PC-9 (cell line): ENCODE results near the gene CPA3. TPM values are rescaled to one million over a fixed set of nuclear protein-coding genes. Genes with fewer than 3 reads are reported as not detected.

Source experiments
- BruUV-seq: library from RNA; stranded (reverse); fragments of 400-500 nt; replicated peaks from 2 replicates; lab custom pipeline; 2021; lab: Mats Ljungman, UMichigan
- CTCF ChIA-PET: fragments of 300-600 bp; sonication (Branson Sonifier 250); formaldehyde crosslinking; loops from one replicate; lab custom pipeline; 2022; ENCODE audit warnings: antibody characterized with exemption; lab: Charles Lee
- POLR2A ChIA-PET: fragments of 300-600 bp; sonication (Branson Sonifier 250); formaldehyde crosslinking; loops from one replicate; lab custom pipeline; 2022; ENCODE audit warnings: antibody characterized with exemption; ENCODE audit not compliant: unreplicated experiment; lab: Charles Lee
- DNase-seq, 2 experiments: peaks; one replicate each; pipeline versions ENCODE4 v3.0.0 to v3.0.0-alpha.2; 2015 to 2022; ENCODE audit warnings: mixed read lengths in 1 of 2
- H2AFZ ChIP-seq: fragments of 200-600 bp; sonication (generic); 2 replicates; pipeline ENCODE4 v1.8.1; 2017; ENCODE audit warnings: antibody characterized with exemption
- H3F3A ChIP-seq: fragments of 200-600 bp; sonication (generic); 2 replicates; pipeline ENCODE4 v1.8.1; 2017; ENCODE audit warnings: antibody characterized with exemption, mild to moderate bottlenecking, low read depth; ENCODE audit not compliant: insufficient read depth
- H3K27ac ChIP-seq: fragments of 200-600 bp; sonication (generic); 2 replicates; pipeline ENCODE4 v1.6.1; 2016; ENCODE audit warnings: mixed run types
- H3K27me3 ChIP-seq: fragments of 200-600 bp; sonication (generic); 2 replicates; pipeline ENCODE4 v1.6.1; 2016; ENCODE audit warnings: low read depth, mixed run types; ENCODE audit not compliant: insufficient read depth
- H3K36me3 ChIP-seq: fragments of 200-600 bp; sonication (generic); 2 replicates; pipeline ENCODE4 v1.6.1; 2016; ENCODE audit warnings: low read depth, mixed run types
- H3K4me1 ChIP-seq: fragments of 200-600 bp; sonication (generic); replicated peaks from 2 replicates; pipeline ENCODE4 v1.6.1; 2016; ENCODE audit warnings: mixed run types; ENCODE audit not compliant: insufficient read depth
- H3K4me2 ChIP-seq: fragments of 200-600 bp; sonication (generic); 2 replicates; pipeline ENCODE4 v1.6.1; 2017; ENCODE audit warnings: mixed run types
- H3K4me3 ChIP-seq: fragments of 200-600 bp; sonication (generic); 2 replicates; pipeline ENCODE4 v1.6.1; 2016; ENCODE audit warnings: mixed run types
- H3K79me2 ChIP-seq: fragments of 200-600 bp; sonication (generic); 2 replicates; pipeline ENCODE4 v1.6.1; 2017; ENCODE audit warnings: low read depth, mixed run types
- H3K9me2 ChIP-seq: fragments of 200-600 bp; sonication (generic); 2 replicates; pipeline ENCODE4 v1.8.1; 2017; ENCODE audit warnings: mild to moderate bottlenecking; ENCODE audit not compliant: insufficient read depth
- H3K9me3 ChIP-seq: fragments of 200-600 bp; sonication (generic); 2 replicates; pipeline ENCODE4 v1.8.1; 2016; ENCODE audit warnings: low read depth; ENCODE audit not compliant: insufficient read depth
- H4K20me1 ChIP-seq: fragments of 200-600 bp; sonication (generic); 2 replicates; pipeline ENCODE4 v1.8.1; 2017; ENCODE audit not compliant: insufficient read depth
- EZH2 ChIP-seq: fragments of 200-600 bp; sonication (generic); IDR thresholded peaks from 2 replicates; pipeline ENCODE4 v1.8.0; 2017; ENCODE audit warnings: antibody characterized with exemption, low read depth
- intact Hi-C: fragments of 100-400 bp; cut with micrococcal nuclease; formaldehyde crosslinking; loops from one replicate; pipeline ENCODE4 v1.10.0; 2022; ENCODE audit not compliant: unreplicated experiment
- total RNA-seq: library from RNA; stranded (reverse); gene quantifications from 2 replicates; pipeline ENCODE4 v1.2.3, GENCODE V29; 2021
- TF ChIP-seq, protein P1 (sequence below): fragments of 200-600 bp; sonication (generic); conservative IDR thresholded peaks from 2 replicates; pipeline ENCODE4 v1.6.1; 2017; ENCODE audit warnings: mixed run types, antibody characterized with exemption, mild to moderate bottlenecking, moderate library complexity

The CPA3 gene
- total RNA-seq, 1 experiment from 2014 or later: not detected

DNA sequence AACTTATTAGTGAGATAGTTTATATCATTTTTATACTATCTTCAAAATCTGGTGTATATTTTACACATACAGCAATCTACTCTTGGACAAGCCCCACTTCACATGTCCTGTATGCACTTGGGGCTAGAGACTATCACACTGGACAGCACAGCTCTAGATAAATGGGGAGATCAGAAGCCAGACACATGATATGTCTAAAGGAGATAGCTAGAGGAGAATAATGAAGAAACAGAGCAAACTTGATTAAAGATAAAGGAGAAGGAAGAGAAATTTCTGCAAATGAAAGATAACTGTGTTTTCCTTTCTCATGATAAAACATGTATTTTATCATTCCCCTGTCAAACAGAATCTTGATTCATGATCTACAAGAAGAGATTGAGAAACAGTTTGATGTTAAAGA lies 13.0 kb downstream of the CPA3 start:
- H4K20me1 ChIP-seq: no peaks in the 10 kb centered on the region
- H3K4me2 ChIP-seq: no peak overlapping the region
- no peaks in the 10 kb centered on the region for H3F3A ChIP-seq
- no peaks in the 10 kb centered on the region for H3K4me1 ChIP-seq
- no peak overlapping the region for H2AFZ ChIP-seq
- BruUV-seq: no TSS peak
- H3K27ac ChIP-seq: no peak overlapping the region
- H3K9me2 ChIP-seq: no peaks in the 10 kb centered on the region
- no peak for DNase-seq
- H3K36me3 ChIP-seq: no peaks in the 10 kb centered on the region
- ChIA-PET CTCF (no interaction called here), POLR2A (no interaction called here)
- H3K9me3 ChIP-seq: no peaks in the 10 kb centered on the region
- H3K4me3 ChIP-seq: no peak overlapping the region
- intact Hi-C loops: no loop called here
- H3K79me2 ChIP-seq: no peaks in the 10 kb centered on the region
- TF ChIP-seq EZH2: no peak
- TF ChIP-seq, protein P1, sequence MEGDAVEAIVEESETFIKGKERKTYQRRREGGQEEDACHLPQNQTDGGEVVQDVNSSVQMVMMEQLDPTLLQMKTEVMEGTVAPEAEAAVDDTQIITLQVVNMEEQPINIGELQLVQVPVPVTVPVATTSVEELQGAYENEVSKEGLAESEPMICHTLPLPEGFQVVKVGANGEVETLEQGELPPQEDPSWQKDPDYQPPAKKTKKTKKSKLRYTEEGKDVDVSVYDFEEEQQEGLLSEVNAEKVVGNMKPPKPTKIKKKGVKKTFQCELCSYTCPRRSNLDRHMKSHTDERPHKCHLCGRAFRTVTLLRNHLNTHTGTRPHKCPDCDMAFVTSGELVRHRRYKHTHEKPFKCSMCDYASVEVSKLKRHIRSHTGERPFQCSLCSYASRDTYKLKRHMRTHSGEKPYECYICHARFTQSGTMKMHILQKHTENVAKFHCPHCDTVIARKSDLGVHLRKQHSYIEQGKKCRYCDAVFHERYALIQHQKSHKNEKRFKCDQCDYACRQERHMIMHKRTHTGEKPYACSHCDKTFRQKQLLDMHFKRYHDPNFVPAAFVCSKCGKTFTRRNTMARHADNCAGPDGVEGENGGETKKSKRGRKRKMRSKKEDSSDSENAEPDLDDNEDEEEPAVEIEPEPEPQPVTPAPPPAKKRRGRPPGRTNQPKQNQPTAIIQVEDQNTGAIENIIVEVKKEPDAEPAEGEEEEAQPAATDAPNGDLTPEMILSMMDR: no peak
- H3K27me3 ChIP-seq: no peaks in the 10 kb centered on the region

DNA sequence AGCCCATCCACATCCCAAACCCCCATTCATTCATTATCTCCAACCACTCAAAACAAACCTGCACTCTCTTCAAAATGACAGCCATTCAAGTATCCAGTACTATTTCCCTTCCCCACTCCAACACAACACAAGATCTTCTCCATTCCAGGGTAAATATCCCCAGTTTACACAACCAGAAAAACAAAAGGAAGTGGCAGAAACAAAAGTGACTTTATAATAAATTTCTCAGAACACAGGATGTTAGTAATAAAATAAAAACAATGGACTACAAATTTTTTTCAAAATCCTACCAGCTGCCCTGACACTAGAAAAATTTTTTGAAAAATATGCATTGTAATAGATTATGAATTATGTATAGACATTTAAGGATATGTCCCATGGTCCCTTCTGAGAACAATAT lies 14.2 kb downstream of the CPA3 start:
- intact Hi-C loops: no loop called here
- no peaks in the 10 kb centered on the region for H3F3A ChIP-seq
- POLR2A ChIA-PET: no interaction called here
- no peak overlapping the region for H3K4me2 ChIP-seq
- no peak for DNase-seq
- H2AFZ ChIP-seq: no peak overlapping the region
- H3K9me3 ChIP-seq: no peaks in the 10 kb centered on the region
- H3K4me3 ChIP-seq: no peak overlapping the region
- no peaks in the 10 kb centered on the region for H3K9me2 ChIP-seq
- CTCF ChIA-PET: no interaction called here
- BruUV-seq: no TSS peak
- H3K79me2 ChIP-seq: no peaks in the 10 kb centered on the region
- no peak for TF ChIP-seq EZH2
- TF ChIP-seq, protein P1: no peak
- no peaks in the 10 kb centered on the region for H3K27me3 ChIP-seq
- H3K27ac ChIP-seq: no peak overlapping the region
- H3K4me1 ChIP-seq: no peaks in the 10 kb centered on the region
- no peaks in the 10 kb centered on the region for H4K20me1 ChIP-seq
- H3K36me3 ChIP-seq: no peaks in the 10 kb centered on the region

DNA sequence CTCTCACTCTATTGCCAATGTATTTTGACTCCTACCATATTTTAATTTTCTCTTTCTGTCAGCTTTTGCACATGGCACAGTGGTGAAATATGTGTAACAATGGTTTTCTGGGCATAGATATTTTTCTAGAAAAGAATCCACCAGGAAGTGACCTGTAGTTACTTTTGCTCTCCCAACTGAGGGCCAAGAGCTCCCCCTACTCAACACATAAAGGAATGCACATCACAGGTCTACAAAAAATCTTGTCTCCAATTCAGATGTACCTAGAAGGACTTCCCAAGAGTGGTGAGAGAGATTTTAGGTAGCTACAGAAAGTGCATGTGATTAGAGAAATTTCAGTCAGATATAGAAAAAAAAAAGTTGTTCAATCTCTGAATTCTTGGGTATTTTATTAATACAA lies 15.6 kb downstream of the CPA3 start:
- Histone ChIP-seq H3F3A (no peaks in the 10 kb centered on the region), H3K27ac (no peak overlapping the region), H4K20me1 (no peaks in the 10 kb centered on the region), H3K36me3 (no peaks in the 10 kb centered on the region), H3K79me2 (no peaks in the 10 kb centered on the region), H3K9me2 (no peaks in the 10 kb centered on the region), H3K27me3 (no peaks in the 10 kb centered on the region), H3K4me2 (no peak overlapping the region), H3K4me1 (no peaks in the 10 kb centered on the region), H3K4me3 (no peak overlapping the region), H3K9me3 (no peaks in the 10 kb centered on the region), H2AFZ (no peak overlapping the region)
- TF ChIP-seq, protein P1: peak; percentile 43; the same call in 1 of the 2 replicates
- TF ChIP-seq EZH2: no peak
- no TSS peak for BruUV-seq
- POLR2A ChIA-PET: interaction anchor here (0.5 to 0.7 kb wide), 2 partner anchors 332 to 365 kb away, joined by 4 to 11 read pairs; no protein-coding TSS in a partner anchor
- no peak for DNase-seq
- intact Hi-C loops: no loop called here
- CTCF ChIA-PET: interaction anchor here (1.1 to 1.7 kb wide), 2 partner anchors 18 to 153 kb away, joined by 3 to 4 read pairs; no protein-coding TSS in a partner anchor
